SK-N-DZ (cell line): ENCODE results near the gene DNAJA3.

Experiments used
- DNase-seq: peaks from one replicate; pipeline ENCODE4 v3.0.0-alpha.2; 2015; ENCODE audit warnings: low spot score

Gene DNAJA3

GRCh38 chr16:4404967-4405696 is 20.5 kb upstream of the DNAJA3 start:
- no peak for DNase-seq

DNA sequence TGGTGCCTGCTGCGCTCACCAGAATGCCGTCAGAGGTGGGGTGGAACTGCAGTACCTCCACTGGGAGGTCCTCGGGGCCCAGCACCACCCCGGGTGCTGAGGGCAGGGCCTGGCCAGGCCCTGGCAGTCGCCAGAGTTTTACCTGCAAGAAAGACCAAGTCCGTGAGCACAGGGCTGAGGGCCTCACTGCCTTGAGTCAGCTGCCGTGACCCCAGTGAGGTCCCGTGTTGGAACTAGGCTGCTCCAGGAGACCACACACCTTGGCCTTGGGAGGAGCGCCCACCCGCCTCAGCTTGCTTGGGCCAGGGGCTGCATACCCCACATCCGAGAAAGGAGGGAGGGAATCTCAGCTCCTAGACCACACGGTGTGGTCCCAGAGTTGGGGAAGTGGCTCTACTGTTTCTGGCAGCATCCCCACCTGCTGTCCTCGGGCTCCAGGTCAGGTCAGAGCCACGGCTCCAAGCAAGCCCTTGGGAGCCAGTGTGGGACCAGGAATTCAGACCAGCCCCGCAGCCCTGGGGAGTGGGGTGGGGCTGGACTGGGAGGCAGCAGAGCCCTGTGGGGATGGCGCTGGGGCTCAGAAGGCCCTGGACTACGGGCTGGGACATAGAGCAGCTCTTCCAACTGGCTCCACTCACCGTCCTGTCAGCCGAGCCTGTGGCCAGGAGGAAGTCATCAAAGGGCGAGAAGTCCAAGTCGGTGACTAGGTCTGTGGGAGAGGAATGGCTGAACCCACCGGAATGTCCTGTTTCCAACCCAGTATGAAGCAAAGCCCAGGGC is 17.9 kb upstream of the DNAJA3 start:
- no peak for DNase-seq

GRCh38 chr16:4408323-4408690 is 17.4 kb upstream of the DNAJA3 start:
- DNase-seq = no peak

DNA sequence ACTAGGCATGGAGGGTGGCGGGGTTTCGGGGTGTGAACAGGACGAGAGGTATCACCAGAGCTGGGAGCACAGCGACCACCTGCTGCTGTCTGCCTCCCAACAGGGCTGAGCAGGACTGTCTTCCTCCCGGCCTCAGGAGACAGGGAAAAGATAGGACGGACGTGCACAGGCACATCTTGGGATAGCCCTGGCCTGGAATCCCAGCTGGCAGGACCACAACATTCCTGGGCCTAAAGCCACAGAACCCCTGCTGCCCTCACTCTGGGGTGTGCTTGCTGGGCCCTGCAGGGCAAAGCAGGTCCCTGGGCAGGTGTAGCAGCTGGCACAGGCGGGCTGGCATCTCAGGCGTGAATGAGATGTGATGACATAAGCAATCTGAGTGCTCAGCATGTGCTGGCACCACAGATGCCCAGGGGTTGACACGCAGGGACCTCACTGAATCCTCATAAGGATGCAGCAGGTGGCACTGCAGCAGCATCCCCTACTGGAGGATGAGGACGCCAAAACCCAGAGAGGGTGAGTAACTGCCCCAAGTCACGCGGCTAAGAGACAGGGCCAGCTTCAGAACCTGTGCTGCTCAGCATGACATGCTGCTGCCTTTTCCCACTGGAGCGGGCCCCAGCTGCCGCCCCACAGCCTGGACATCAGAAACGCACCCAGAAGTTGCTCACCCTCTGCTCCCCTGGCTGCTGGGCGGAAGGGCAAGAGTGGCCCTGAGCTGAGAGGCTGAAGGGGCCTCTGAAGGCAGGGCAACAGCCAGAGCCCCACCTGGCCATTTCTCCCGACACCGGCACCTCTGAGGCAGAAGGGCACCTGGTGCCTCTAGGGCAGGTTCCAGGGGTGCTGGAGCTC is 16.4 kb upstream of the DNAJA3 start:
- DNase-seq = no peak

DNA sequence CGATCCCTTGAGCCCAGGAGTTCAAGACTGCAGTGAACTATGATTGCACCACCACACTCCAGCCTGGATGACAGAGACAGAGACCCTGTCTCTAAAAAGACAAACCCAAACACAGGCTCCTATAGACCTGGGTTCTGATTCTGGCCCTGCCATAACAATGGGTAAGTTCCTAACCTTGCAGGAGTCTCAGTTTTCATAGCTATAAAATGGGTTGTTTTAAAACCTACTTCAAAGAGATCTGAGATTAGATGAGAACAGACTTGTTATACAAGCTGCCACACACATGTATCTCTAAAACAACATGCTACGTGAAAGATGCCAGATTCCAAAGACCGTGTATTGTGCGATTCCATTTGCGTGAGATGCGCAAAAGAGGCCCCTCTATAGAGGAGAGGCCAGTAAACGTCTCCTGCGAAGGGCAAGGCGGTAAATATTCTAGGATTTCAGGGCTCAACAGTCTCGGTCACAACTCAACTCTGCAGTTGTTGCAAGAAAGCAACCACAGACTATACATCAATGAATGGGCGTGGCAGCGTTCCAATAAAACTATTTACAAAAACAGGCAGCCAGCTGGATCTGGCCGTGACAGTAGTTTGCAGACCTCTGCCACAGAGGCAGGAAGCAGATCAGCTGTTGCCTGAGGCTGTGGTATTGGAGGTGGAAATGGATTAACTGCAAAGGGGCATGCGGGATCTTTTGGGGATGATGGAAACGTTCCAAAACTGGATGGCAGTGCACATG is 15.2 kb upstream of the DNAJA3 start:
- DNase-seq = no peak

DNA sequence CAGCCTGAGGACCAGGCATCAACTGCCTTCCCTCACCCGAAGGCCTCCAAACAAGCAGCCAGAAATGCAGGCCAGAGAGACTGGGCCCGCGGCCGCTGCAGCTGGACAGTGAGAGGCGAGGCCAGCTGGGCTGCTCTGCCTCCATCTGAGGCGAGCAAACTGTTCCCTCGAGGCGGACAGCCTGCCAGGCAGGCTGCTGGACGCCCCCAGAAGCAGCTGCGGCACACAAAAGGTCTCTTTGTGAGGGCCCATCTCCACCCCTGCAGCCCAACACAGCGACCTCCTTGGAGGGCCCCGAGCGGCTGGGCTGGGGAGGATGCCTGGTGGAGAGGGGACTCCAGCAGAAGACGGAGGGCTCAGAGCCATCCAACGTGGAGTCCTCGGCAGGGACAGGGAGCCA is 14.0 kb upstream of the DNAJA3 start:
- no peak for DNase-seq

GRCh38 chr16:4412159-4412558 is 13.5 kb upstream of the DNAJA3 start:
- no peak for DNase-seq

DNA sequence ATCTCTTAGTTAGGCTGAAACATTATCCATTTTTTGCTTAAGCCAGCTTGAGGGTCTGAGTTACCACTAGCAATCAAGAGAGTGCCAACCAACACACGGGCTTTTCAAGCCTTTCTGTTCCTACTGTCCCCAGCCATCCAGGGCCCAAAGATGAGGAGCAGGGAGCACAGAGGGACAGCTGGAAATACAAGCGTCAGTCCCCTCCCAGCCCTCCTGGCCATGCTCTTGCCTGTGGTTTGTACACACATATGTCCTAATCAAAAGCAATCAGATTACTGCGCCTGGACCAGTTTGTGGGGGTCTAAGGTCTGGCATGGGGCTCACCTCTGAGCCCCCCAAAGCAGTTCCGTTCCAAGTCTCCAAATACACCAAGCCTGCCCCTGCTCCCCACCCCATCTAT is 12.8 kb upstream of the DNAJA3 start:
- DNase-seq = no peak

- no peak for DNase-seq
These were observed 11.3 kb upstream of the DNAJA3 start for GRCh38 chr16:4414187-4414917.

GRCh38 chr16:4415538-4416199 is 10.0 kb upstream of the DNAJA3 start:
- DNase-seq = no peak

GRCh38 chr16:4416200-4417032 is 9.3 kb upstream of the DNAJA3 start, which contains the start of gene CORO7:
Gene CORO7 (minus strand): TSS chr16:4416596. CDS start chr16:4416518, 78 bp downstream.
- DNase-seq = peak; percentile 88

- DNase-seq = no peak
These were observed 6.2 kb upstream of the DNAJA3 start for GRCh38 chr16:4419402-4419959.

GRCh38 chr16:4420505-4421105 is 5.1 kb upstream of the DNAJA3 start:
- no peak for DNase-seq

DNA sequence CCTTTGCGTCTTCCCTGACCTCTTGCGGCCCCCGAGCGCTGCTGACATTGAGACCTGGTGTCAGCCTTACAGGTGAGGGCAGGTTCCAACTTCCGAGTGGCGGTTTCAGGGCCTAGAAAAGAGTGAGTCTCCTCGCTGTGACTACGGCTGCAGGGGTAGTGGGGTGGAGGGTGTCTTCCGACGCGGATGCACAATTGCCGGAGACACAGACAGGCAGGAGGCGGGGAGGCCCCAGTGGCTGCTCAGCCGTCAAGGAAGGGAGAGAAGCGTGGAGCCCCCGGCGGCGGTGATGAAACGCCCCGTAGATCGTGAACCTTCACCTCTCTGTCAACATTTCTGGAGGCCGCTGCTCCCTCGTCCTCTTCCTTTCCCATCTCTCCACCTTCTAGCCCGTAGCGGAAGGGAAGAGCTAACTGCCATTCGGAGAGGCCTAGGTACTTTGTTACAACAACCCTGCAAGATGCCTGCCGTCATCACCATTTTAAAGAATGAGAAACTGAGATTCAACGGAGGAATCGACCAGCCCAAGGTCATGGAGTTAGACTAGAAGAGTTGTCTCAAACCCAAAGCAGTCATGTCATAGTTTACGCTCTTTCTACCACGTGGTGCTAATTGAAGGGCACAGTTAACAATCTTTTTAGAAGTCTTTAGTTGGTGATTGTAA is 485 bp downstream of the DNAJA3 start:
- no peak for DNase-seq

DNA sequence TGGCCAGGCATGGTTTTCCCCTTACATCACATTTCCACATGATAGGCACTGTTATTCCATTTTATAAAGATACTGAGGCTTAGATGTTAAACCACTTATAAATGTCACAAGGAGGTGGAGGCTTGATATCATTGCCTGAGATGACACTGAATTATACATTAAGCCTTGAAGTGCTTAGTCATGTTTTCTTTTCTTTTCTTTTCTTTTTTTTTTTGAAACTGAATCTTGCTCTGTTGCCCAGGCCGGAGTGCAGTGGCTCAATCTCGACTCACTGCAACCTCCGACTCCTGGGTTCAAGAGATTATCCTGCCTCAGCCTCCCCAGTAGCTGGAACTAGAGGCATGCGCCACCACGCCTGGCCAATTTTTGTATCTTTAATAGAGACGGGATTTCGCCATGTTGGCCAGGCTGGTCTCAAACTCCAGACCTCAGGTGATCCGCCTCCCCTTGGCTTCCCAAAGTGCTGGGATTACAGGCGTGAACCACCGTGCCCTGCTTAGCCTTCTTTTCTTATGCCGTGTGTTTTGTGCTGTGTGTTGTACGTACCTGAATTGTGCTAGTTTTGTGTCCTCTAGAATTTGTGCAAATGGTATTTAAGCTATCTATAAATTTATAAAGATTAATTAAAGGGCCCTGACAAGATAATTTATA is 1.2 kb downstream of the DNAJA3 start:
- no peak for DNase-seq

DNA sequence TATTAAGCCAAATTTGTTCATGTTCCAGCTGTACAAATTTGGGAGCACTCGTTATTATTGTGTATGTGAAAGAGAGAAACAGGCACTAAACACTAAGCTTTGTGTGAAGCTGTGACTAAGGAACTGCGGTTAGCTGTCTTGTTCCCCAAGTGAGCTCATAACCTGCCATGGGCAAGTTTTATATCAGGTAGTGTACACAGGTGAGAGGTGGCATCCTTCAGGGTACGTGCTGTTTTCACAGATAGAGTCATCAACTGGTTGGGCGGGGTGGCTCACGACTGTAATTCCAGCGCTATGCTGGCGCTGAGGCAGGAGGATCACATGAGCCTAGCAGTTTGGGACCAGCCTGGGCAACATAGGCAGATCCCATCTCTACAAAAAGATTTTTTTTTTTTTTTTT is 2.8 kb downstream of the DNAJA3 start:
- no peak for DNase-seq

GRCh38 chr16:4431023-4431422 is 5.4 kb downstream of the DNAJA3 start:
- DNase-seq = no peak
